HFFc6 (cell line): ENCODE data around the gene SCARB1. TPM values are rescaled to one million over a fixed set of nuclear protein-coding genes. Genes with fewer than 3 reads are reported as not detected.

Source experiments
- DNase-seq: peaks from one replicate; pipeline ENCODE4 v3.0.0-alpha.2; 2018
- H3K27ac Mint-ChIP-seq: 2 replicates; pipeline ENCODE4 v1.8.0; 2020; ENCODE audit warnings: mild to moderate bottlenecking, mixed read lengths
- H3K27me3 Mint-ChIP-seq: 2 replicates; pipeline ENCODE4 v1.8.0; 2021; ENCODE audit warnings: mild to moderate bottlenecking, moderate library complexity, mixed read lengths; ENCODE audit not compliant: insufficient read depth
- H3K36me3 Mint-ChIP-seq: 2 replicates; pipeline ENCODE4 v1.8.0; 2021; ENCODE audit warnings: low read depth, mixed read lengths
- H3K4me1 Mint-ChIP-seq: 2 replicates; pipeline ENCODE4 v1.8.0; 2020; ENCODE audit warnings: low read depth, mixed read lengths
- H3K4me3 Mint-ChIP-seq: 2 replicates; pipeline ENCODE4 v1.8.0; 2020; ENCODE audit warnings: mild to moderate bottlenecking, moderate library complexity, mixed read lengths
- H3K9me3 Mint-ChIP-seq: 2 replicates; pipeline ENCODE4 v1.8.0; 2020; ENCODE audit warnings: mild to moderate bottlenecking, mixed read lengths
- total RNA-seq, 6 experiments: library from RNA; stranded (reverse); fragmentation: NEBNext Ultra II Directional; extraction: Animal tissue kit (Norgen Biotek cat#: 25700); gene quantifications; 2 replicates in 1 of 6; 3 replicates in 5 of 6; pipeline ENCODE4 v1.2.3, GENCODE V29; 2021
- TF ChIP-seq, protein P1 (sequence below): fragments of 200-600 bp; sonication (generic); IDR thresholded peaks from 2 replicates; pipeline ENCODE4 v1.5.0; 2021; ENCODE audit warnings: antibody characterized with exemption, mild to moderate bottlenecking

SCARB1 gene
- total RNA-seq, 6 experiments from 2014 or later: 34.8 to 46.3 (median 36.8) TPM

DNA sequence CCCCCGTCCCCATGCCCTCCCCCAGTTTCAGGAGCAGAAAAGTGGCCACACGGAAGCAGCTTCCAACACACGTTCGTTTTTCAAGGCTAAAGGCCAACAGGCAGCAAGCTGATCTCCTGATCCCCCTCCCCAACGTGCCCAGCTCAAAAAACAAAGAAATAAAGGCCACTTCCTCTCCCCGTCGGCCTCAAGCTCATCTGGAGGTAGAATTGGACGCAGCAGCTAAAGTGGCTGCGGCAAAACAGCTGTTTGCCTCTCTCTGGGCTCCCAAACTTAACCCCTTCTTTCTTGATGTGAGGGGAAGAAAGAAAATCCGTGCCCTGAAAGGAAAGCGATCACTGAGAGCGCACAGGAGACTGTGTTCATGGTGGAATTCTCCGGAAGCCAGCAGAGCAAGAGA is 66.3 kb downstream of the SCARB1 start:
- Mint-ChIP-seq H3K36me3 (peaks cover 12% of the 10 kb centered on the region; the same call in 1 of the 2 replicates), H3K4me1 (no peaks in the 10 kb centered on the region), H3K27me3 (peaks cover 6% of the 10 kb centered on the region; the same call in 1 of the 2 replicates), H3K27ac (no peak overlapping the region), H3K9me3 (no peaks in the 10 kb centered on the region), H3K4me3 (no peak overlapping the region)
- DNase-seq: no peak
- TF ChIP-seq, protein P1, sequence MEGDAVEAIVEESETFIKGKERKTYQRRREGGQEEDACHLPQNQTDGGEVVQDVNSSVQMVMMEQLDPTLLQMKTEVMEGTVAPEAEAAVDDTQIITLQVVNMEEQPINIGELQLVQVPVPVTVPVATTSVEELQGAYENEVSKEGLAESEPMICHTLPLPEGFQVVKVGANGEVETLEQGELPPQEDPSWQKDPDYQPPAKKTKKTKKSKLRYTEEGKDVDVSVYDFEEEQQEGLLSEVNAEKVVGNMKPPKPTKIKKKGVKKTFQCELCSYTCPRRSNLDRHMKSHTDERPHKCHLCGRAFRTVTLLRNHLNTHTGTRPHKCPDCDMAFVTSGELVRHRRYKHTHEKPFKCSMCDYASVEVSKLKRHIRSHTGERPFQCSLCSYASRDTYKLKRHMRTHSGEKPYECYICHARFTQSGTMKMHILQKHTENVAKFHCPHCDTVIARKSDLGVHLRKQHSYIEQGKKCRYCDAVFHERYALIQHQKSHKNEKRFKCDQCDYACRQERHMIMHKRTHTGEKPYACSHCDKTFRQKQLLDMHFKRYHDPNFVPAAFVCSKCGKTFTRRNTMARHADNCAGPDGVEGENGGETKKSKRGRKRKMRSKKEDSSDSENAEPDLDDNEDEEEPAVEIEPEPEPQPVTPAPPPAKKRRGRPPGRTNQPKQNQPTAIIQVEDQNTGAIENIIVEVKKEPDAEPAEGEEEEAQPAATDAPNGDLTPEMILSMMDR: no peak

DNA sequence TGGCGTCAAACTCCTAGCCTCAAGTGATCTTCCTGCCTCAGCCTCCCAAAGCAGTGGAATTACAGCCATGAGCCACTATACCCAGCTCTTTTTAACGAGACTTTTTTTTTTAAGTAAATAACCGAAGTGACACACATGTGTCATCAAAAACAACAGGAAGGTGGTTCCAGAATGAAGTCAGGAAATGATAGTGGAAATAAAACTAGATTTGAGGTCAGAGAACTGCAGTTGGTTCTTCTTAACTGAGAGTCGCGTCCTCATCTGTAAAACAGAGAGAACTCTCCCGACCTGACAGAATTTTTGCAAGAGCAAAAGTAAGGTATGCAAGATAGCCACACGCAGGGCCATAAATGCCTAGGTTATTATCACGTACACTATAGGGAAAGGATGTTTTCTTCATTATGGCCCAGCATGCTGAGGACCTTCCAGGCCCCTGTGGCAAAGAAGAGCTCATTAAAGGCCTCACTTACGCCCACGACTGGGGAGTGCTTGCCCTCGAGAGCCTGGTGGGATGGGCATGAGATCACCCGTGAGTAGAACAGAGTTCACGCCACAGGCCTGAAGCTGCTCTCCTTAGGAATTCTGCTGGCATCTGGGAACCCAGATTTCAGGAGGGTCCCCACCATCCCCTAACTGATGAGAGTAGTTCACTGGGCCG is 67.2 kb downstream of the SCARB1 start:
- Mint-ChIP-seq H3K27me3 (peaks cover 6% of the 10 kb centered on the region; the same call in 1 of the 2 replicates), H3K9me3 (no peaks in the 10 kb centered on the region), H3K4me1 (no peaks in the 10 kb centered on the region), H3K4me3 (no peak overlapping the region), H3K36me3 (peaks cover 12% of the 10 kb centered on the region; the same call in 1 of the 2 replicates), H3K27ac (no peak overlapping the region)
- DNase-seq: no peak
- TF ChIP-seq, protein P1: no peak

DNA sequence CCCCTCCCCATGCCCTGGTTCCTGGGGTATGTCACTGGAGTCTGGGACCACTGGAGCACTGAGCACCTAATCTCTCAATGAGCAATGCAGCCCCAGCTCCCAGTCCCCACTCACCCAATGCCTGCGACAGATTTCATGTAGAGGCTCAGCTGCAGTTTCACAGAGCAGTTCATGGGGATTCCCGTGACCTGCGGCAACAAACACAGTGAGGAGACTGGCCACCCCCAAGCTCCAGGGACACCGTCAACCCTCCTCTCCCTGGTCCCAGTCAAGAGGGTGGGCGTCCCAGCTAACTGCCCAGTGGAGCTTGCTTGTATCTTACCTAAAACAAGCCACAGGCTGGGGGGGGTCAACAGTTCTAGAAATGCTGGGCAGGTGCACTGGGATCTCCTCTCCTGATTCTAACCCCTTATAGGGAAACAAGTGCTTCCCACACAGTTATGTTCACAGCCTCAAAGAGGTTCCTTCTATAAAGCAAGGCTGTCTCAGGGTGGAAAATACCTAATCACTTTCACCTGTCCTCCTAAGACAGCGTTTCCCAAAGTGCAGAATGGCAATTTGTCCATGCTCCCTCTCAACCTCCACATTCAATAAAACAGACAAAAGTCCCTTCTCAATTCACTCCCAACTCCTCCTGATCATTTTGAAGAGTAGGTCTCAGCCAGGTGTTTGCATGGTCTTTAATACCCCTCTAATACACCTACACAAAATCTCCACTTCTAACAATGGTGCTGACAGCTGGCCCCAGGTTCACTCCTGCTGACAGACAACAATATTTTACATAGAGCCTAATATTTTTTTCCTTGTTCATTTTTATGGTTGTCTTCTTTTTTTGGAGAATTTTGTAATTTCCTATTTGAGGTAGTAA is 68.3 kb downstream of the SCARB1 start:
- Mint-ChIP-seq H3K4me1 (no peaks in the 10 kb centered on the region), H3K27ac (no peak overlapping the region)
- TF ChIP-seq, protein P1: no peak

DNA sequence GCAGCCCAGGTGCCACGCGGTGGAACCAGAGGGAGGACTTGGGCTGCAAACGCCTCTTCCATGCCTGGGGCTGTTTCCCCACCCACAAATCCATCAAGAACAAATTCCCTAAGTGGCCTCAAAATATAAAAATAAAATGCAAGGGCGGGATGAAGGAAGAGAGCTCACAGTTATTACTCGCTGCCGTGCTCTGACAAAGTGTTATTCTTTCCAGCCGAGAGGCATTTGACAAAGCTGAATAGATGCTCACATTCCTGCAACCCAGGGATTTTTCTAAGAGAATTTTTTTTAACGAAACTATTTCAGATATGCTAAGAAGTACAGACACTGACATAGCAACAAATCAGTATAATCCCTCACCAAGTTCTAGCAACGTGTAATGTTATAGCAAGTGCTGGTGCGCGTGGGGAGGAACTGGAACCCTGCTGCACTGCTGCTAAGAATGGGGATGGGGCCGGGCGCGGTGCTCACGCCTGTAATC is 70.7 kb downstream of the SCARB1 start:
- Mint-ChIP-seq H3K27ac (no peak overlapping the region), H3K36me3 (peaks cover 12% of the 10 kb centered on the region; the same call in 1 of the 2 replicates), H3K4me1 (no peaks in the 10 kb centered on the region), H3K27me3 (no peaks in the 10 kb centered on the region; the same call in none of the 2 replicates), H3K4me3 (no peak overlapping the region), H3K9me3 (no peaks in the 10 kb centered on the region)
- DNase-seq: no peak
- TF ChIP-seq, protein P1: no peak

More for the DNA sequence above, 68.3 kb downstream of the SCARB1 start:
- H3K4me3 Mint-ChIP-seq: no peak overlapping the region
- H3K36me3 Mint-ChIP-seq: peaks cover 12% of the 10 kb centered on the region; the same call in 1 of the 2 replicates
- peaks cover 5% of the 10 kb centered on the region; the same call in 1 of the 2 replicates for H3K27me3 Mint-ChIP-seq
- H3K9me3 Mint-ChIP-seq: no peaks in the 10 kb centered on the region
- no peak for DNase-seq

DNA sequence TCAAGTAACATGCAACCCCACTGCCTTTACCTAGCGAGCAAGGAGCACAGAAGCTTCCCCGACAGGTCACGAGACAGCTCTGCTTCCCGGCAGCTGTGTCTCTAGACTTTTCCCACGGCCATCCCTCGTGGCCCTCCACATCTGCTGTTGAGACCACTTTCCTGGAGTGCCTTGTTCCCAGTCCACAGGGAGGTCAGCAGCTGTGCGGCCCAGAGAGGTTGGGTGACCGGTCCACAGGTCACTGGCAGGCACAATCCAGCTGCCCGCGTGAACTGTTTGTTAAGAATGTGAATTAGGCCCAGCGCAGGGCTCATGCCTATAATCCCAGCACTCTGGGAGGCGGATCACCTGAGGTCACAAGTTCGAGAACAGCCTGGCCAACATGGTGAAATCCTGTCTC is 71.5 kb downstream of the SCARB1 start:
- TF ChIP-seq, protein P1: no peak
- no peak for DNase-seq
- peaks cover 6% of the 10 kb centered on the region; the same call in 1 of the 2 replicates for H3K36me3 Mint-ChIP-seq
- no peaks in the 10 kb centered on the region; the same call in none of the 2 replicates for H3K27me3 Mint-ChIP-seq
- H3K4me3 Mint-ChIP-seq: no peak overlapping the region
- H3K9me3 Mint-ChIP-seq: no peaks in the 10 kb centered on the region
- H3K4me1 Mint-ChIP-seq: peaks cover 4% of the 10 kb centered on the region; the same call in 1 of the 2 replicates
- no peak overlapping the region for H3K27ac Mint-ChIP-seq
